Right atrium auricular region (tissue), 2 donors: ENCODE measurements around the gene ALOX12B. TPM values are rescaled to one million over a fixed set of nuclear protein-coding genes. Genes with fewer than 3 reads are reported as not detected.
"Not testable (repeated sequence)": the region's sequence is repeated elsewhere in the genome, so short reads cannot be mapped to it uniquely, and the experiment has no call there.

Experiments
- DNase-seq: peaks from one replicate; pipeline ENCODE4 v3.0.0-alpha.2; 2019; ENCODE audit warnings: low spot score
- H3K27ac ChIP-seq, 2 donors: fragments of 200-600 bp; sonication (generic); 1 replicate in 1 of 2; 2 replicates in 1 of 2; pipeline ENCODE4 v1.5.1; 2016 to 2019
- H3K27me3 ChIP-seq, 2 donors: fragments of 200-600 bp; sonication (generic); one replicate each; pipeline versions ENCODE4 v1.5.1 to v1.6.0; 2017 to 2019
- H3K36me3 ChIP-seq: fragments of 200-600 bp; sonication (generic); one replicate; pipeline ENCODE4 v1.5.1; 2016
- H3K4me1 ChIP-seq, 2 donors: fragments of 200-600 bp; sonication (generic); one replicate each; pipeline versions ENCODE4 v1.5.1 to v1.6.0; 2017 to 2019
- H3K4me3 ChIP-seq, 2 donors: fragments of 200-600 bp; sonication (generic); 1 replicate in 1 of 2; 2 replicates in 1 of 2; pipeline ENCODE4 v1.5.1; 2017 to 2019; ENCODE audit warnings: mild to moderate bottlenecking in 1 of 2, moderate library complexity in 1 of 2
- H3K9me3 ChIP-seq, 2 donors: fragments of 200-600 bp; sonication (generic); one replicate each; pipeline ENCODE4 v1.5.1; 2019
- CTCF ChIP-seq, 2 donors: fragments of 200-600 bp; sonication (generic); IDR thresholded peaks; one replicate each; pipeline ENCODE4 v1.5.1; 2019; ENCODE audit warnings: antibody characterized with exemption in 2 of 2
- total RNA-seq, 2 donors: library from RNA; depleted of rRNA; stranded (reverse); fragments of >200 nt; gene quantifications; one replicate each; pipeline ENCODE4 v1.1.0, GENCODE V29; 2016

Gene ALOX12B
- total RNA-seq, 2 donors from 2014 or later, result 0.43 TPM; not detected in 1

- Histone ChIP-seq H3K4me1 (peaks cover 0 to 20% of the 10 kb centered on the region in 2 donors), H3K9me3 (no peaks in the 10 kb centered on the region), H3K36me3 (no peaks in the 10 kb centered on the region), H3K4me3 (no peak overlapping the region), H3K27me3 (peaks cover 20 to 24% of the 10 kb centered on the region in 2 donors), H3K27ac (no peak overlapping the region)
- TF ChIP-seq CTCF (IDR thresholded peaks at IDR 0.05), result no peak
- no peak for DNase-seq
Observed at GRCh38 chr17:8062435-8062806, 25.1 kb downstream of the ALOX12B start.

- H3K36me3 ChIP-seq, H3K9me3 ChIP-seq, DNase-seq, H3K27ac ChIP-seq, H3K4me3 ChIP-seq: not testable (repeated sequence)
- H3K27me3 ChIP-seq, result peaks cover 20 to 24% of the 10 kb centered on the region in 2 donors
- peaks cover 0 to 24% of the 10 kb centered on the region in 2 donors for H3K4me1 ChIP-seq
Observed at GRCh38 chr17:8061851-8062250, 25.7 kb downstream of the ALOX12B start.

- peak; percentile 68 for DNase-seq
- H3K36me3 ChIP-seq, result no peaks in the 10 kb centered on the region
- H3K27me3 ChIP-seq, result peaks cover 20 to 24% of the 10 kb centered on the region in 2 donors
- H3K27ac ChIP-seq, result no peak overlapping the region
- TF ChIP-seq CTCF (IDR thresholded peaks at IDR 0.05), result peak; percentile 76 to 86
- H3K9me3 ChIP-seq, result no peaks in the 10 kb centered on the region
- no peak overlapping the region for H3K4me3 ChIP-seq
- peaks cover 0 to 24% of the 10 kb centered on the region in 2 donors for H3K4me1 ChIP-seq
Observed at GRCh38 chr17:8060274-8060673, 27.2 kb downstream of the ALOX12B start.

GRCh38 chr17:8059131-8059530, 28.4 kb downstream of the ALOX12B start:
- Histone ChIP-seq H3K4me1 (peaks cover 0 to 24% of the 10 kb centered on the region in 2 donors), H3K9me3 (no peaks in the 10 kb centered on the region), H3K4me3 (no peak overlapping the region), H3K27ac (no peak overlapping the region), H3K36me3 (no peaks in the 10 kb centered on the region), H3K27me3 (peaks cover 18 to 24% of the 10 kb centered on the region in 2 donors)
- DNase-seq, result no peak
- no peak for TF ChIP-seq CTCF (IDR thresholded peaks at IDR 0.05)

GRCh38 chr17:8057691-8058114, 29.8 kb downstream of the ALOX12B start:
- peak; percentile 48 to 88 for TF ChIP-seq CTCF (IDR thresholded peaks at IDR 0.05)
- Histone ChIP-seq H3K27me3 (peaks cover 8 to 15% of the 10 kb centered on the region in 2 donors), H3K27ac (no peak overlapping the region), H3K4me3 (no peak overlapping the region), H3K9me3 (no peaks in the 10 kb centered on the region), H3K36me3 (no peaks in the 10 kb centered on the region), H3K4me1 (peaks cover 0 to 16% of the 10 kb centered on the region in 2 donors)
- peak; percentile 64 for DNase-seq

- no peak overlapping the region for H3K4me3 ChIP-seq
- H3K27ac ChIP-seq, result no peak overlapping the region
- peaks cover 0 to 10% of the 10 kb centered on the region in 2 donors for H3K4me1 ChIP-seq
- H3K36me3 ChIP-seq, result no peaks in the 10 kb centered on the region
- DNase-seq, result no peak
- no peaks in the 10 kb centered on the region for H3K9me3 ChIP-seq
- no peak for TF ChIP-seq CTCF (IDR thresholded peaks at IDR 0.05)
- peaks cover 8 to 9% of the 10 kb centered on the region in 2 donors for H3K27me3 ChIP-seq
Observed at GRCh38 chr17:8056976-8057625, 30.4 kb downstream of the ALOX12B start.
